Activated CD4-positive, alpha-beta T cell treated with anti-CD3 and anti-CD28 coated beads, Interleukin-2, amount 50 U/mL, for 4 hours (primary cell): Measurements from ENCODE around the gene STK4.

ENCODE experiments used
- DNase-seq, 2 experiments: peaks; one replicate each; pipeline ENCODE4 v3.0.0-alpha.2; 2020

STK4 gene

DNA sequence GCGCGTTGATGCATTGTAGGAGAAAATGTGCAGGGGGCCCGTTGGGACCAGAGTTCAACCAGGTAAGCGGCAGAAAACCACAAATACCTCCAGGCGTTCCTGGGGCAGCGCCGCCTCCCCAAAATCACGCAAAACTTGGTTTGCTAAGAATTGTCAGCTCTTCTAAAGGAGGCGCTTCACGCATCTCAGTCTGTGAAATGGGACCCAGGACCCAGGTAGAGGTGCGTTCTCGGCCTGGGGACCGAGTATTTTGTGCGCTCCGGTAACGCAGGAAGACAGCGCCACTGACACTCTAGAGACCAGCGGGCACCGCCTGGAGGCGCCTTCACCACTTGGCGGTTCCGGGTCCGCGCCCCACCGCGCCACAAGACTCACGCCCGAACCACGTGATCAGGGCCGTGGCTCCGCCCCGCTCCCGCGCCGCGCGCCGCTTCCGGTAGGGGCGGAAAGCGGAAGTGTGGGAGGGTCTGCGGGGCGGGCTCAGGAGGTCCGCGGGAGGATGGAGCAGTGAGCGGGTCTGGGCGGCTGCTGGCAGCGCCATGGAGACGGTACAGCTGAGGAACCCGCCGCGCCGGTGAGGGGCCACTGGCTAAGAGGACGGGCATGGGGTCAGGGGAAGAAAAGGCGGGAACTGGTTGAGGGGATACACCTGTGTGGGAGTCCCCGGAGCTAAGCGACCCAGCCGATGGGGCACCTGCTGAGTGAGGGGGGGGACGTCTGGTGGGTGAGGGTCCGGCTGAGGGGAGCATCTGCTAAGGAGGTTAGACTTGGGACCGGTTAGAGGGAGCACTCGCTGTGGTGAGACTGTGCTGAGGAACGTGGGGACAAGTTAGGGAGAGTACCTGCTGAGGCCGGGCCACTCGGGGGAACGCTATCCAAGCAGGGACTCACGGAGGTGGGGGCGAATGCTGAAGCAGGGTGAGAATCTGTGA, at the start of gene STK4:
STK4 (plus strand) TSS at position 483 of the 932 bp plus-strand sequence; CDS start at position 540, 57 bp downstream.
- DNase-seq = peak; percentile 91 to 92

DNA sequence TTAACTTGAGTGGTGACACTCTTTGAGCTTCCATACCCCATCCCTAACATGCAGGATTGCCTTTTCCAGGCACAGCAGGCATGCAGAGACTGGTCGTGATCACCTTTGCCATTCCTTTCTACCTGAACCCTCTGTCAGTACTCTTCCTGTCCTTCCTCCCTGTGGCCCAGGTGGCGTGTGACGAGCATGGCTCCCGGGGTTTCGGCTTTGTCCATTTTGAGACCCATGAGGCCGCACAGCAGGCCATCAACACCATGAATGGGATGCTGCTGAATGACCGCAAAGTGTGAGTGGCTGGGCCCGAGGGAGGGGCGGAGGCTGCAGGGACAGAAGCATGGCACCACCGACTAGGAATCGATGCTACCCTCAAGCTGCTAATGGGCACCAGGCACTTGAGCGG, 49.7 kb upstream of the STK4 start:
- no peak for DNase-seq

DNA sequence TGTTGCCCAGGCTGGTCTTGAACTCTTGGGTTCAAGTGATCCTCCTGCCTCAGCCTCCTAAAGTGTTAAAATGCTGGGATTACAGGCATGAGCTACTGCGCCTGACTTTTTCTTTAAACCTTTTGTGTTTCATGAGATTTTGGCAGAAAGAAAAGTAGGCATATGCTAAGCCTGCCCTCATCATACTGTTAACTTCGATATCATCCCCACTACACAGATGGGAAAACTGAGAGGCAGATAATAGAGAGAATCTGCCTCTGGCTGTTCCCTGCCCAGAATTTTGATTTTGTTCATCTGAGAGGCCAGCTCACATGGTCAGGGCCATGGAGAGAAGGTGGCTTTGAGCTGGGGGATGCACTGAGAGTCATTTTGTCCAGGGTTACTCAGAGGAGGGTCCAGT, 48.9 kb upstream of the STK4 start:
- no peak for DNase-seq

DNA sequence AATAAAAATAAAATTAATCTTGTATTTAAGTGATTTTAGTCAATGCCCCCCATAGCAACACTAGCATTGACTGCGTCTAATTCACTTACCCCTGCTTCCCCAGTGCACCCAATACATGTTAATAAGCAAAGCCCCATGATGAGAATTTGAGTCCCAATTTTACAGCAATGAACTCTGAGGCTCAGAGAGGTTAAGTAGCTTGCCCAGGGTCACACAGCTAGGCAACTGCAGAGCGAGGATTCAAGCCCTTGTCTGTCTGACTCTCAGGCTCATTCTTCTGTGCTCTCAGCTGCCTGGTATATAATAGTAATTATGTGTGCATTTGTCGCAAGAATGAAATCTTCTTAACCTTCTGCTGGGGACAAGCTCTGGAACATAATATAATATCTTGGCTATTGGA, 48.0 kb upstream of the STK4 start:
- DNase-seq = no peak

DNA sequence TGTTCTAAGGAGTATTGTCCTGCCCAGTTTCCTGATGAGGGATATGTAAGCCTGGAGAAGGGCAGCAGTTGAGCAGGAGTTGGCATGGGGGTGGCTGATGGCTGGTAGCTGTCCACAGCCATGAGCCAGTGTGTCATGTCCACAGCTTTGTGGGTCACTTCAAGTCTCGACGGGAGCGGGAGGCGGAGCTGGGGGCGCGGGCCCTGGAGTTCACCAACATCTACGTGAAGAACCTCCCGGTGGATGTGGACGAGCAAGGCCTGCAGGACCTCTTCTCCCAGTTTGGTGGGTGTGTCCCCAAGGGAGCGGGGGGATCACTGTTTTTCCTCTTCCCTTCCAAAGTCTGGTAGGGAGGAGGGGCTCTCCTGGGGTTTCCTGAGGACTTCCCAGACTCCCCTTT, 47.6 kb upstream of the STK4 start:
- DNase-seq = no peak

DNA sequence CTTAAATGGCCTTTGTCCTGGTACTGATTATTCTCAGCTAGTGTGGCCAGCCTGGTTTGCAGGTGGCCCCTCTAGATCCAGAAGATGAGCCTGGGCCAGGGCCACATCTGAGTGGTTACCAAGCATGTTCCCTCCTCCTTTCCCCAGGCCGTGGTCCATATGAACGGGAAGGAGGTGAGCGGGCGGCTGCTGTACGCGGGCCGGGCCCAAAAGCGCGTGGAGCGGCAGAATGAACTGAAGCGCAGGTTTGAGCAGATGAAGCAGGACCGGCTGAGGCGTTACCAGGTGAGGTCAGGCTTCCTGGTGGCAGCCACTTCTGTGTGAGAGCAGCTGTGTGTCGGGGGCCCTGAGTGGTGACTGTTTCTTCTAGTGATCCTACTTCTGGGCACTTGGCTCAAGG, 44.9 kb upstream of the STK4 start:
- DNase-seq = no peak

DNA sequence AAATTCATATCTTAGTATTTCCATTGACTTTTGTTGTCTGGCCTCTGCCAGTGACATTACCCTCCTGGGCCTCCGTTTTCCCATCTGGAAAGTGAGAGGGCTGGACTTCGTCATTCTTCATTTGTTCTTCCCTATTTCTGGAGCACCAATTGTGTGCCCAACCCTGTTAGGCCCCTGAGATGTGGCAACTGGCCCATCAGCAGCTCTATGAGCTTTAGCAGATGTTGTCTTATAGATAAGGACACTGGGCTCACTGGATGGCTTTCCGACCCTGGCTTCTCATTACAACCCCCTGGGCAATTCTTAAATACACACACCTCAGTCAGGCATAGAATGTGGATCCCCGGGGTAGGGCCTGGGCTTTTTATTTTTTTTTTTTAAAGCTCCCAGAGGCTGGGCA, 41.8 kb upstream of the STK4 start:
- no peak for DNase-seq

DNA sequence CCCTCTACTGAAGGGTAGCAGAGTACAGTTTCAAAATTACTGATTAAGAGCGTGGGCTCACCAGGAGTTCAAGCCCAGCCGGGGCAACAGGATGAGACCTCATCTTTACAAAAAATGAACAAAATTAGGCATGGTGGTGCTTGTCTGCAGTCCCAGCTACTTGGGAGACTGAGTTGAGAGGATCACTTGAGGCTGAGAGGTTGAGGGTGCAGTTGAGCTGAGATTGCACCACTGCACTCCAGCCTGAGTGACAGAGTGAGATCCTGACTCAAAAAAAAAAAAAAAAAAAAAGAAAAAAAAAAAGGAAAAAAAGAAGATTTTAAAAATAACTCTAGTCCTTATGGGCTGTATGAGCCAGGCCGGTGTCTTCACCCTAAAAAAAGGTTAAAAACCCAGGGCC, 37.7 kb upstream of the STK4 start:
- DNase-seq = no peak

DNA sequence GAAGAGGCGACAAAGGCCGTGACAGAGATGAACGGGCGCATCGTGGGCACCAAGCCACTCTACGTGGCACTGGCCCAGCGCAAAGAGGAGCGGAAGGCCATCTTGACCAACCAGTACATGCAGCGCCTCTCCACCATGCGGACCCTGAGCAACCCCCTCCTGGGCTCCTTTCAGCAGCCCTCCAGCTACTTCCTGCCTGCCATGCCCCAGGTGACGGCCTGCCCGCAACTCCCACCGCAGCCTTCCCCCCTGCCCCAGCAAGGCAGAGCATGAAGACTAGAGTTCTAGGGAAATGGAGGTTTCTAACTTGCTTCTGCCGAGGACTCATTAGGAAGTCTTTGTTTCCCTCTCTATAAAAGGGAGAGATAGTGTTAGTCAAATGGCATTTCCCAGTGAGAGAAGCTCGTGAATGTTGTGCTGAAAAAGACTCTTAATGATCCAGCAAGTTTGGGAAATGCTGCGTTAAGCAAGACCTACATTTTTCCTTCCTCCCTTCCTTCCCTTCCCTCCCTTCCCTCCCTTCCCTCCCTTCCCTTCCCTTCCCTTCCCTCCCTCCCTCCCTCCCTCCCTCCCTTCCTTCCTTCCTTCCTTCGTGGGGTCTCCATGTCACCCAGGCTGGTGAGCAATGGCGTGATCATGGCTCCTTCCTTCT, 35.7 kb upstream of the STK4 start:
- DNase-seq = no peak

DNA sequence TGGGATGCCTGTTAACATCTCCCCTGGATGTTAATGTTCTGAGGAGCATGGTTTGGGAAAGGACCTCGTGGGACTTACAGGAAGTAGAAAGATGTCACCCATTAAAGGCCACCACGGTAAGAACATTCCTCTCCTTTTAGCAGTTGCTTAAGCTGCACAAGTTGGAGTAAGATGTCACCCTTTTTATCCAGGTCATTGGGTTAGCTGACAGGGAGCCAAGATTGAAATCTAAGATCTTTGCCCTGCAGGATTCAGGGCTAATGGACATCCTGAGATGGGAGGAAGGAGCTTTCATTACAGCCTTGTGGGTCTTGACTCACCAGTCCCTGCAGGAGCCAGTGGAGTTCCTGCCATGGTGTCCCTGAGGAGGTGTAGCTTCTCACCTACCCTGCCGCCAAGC, 34.4 kb upstream of the STK4 start:
- DNase-seq = no peak

DNA sequence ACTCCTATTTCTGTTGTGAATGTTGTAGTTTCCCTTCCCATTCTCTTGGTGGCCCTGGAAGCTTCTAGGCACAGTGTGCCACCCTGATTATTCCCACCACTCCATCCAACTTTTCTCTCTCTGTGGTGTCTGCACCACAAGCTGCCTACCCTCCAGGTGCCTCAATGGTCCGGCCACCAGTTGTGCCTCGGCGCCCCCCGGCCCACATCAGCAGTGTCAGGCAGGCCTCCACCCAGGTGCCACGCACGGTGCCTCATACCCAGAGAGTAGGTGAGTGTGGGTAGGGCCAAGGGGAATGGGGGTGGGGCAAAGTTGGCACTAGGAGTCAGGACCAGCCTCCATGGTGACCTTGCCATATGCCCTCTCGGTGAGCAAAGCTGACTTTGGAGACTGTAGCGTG, 33.4 kb upstream of the STK4 start:
- no peak for DNase-seq

DNA sequence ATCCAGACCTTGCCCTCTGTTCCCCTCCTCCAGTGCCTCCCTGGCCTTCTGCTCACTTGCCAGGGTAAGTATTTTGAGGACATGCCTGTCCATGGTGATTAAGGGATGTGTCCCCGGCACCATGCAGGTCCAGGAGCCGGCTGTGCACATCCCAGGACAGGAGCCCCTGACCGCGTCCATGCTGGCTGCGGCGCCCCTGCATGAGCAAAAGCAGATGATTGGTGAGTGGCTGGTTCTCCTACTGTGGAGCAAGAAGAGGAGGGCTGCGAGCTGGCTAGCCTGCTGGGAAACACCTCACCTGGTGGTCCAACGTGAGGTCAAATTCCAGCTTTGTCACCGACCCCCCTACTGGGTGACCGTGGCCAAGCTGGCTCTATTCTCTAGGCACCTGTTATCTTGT, 29.8 kb upstream of the STK4 start:
- DNase-seq = no peak

DNA sequence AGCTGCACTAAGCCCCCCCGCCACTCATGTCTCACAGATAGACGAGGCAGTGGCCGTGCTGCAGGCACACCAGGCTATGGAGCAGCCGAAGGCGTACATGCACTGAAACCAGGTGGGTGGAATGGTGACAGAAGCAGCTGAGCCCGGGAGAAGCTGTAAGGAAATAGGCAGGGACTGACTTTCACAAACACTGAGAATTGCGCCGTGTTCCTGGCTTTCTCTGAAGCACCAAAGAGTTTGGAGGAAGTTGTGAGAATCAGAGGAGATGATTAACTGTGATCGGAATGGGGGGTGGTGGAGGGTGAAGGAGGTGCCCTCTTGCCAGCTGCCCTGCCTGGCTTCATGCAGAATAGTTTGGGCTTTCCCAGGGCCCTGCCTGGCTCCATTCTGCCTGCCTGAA, 27.7 kb upstream of the STK4 start:
- DNase-seq = no peak

DNA sequence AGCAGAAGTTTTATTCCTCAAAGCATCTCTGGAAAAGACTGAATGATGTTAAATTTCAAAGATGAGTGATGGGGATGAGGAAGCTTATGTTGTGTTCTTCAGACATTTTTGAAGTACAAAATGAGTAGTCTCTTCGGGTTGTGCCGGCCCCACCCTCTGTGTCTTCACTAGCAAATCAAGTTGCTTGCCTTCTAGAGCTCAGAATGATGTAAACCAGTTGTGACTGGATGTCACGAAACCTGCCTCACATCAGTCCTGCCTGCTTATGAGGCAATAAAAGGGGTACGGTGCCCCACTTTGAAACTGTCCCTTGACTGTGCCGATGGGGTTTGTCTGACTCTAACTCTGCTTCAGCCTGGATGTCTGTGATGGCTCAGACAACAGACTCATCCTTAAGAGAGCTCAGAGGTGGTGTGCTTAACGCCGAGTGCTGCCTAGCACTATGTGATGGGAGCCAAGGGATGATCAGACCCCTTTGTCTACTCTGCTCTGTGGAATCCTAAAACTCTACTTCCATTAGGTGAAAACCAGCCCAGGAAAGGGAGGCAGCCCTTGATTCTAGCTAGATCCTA, 25.1 kb upstream of the STK4 start:
- DNase-seq = no peak

DNA sequence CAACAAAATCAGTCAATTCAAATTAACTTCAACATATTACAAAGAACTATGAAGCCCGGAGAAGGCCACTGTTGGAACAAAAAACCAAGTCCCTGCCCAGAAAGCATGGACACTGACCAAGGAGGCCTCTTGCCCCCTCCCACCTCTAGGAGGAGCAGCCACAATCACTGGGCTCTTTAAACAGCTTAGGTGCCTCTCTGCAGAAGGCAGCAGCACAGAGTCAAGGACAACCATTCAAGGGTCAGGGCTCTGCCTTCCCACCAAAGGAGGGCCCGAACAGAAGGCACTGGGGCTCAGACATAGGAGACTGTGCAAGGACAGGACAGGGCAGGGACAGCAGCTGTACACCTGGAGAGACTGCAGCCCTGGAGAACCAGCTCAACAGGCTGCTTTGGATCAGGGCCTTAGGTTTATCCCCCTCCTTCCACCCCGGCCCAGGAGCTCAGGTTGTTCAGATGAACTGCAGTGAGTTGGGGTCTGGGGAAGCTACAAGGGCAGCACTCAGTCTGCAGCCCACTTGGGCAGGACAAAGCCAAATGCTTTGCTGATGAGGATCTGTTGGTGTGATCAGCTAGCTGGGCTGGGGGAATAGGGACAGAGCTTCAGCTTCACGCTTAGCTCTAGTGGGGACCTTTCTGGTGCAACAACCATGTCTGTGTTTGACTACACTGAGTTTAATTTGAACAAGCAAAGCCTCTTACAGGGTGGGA, 23.9 kb upstream of the STK4 start:
- DNase-seq = no peak

DNA sequence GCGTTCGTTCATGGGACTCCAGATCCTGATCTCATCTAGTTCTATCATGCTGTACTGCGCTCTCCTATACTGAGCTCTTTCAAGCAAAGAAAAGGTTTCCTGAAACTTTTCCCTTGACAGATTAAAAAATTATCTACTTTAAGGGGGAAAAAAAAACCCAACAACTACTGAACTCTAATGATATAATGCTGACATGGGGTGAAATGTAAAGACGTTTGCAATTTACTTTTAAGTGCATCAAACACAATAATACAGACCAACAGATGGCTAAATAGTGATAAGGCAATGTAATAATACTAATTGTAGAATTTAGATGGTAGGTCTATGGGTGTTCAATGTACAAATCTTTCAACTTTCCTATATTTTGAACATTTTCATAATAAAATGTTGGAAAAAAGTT, 22.5 kb upstream of the STK4 start:
- DNase-seq = no peak

DNA sequence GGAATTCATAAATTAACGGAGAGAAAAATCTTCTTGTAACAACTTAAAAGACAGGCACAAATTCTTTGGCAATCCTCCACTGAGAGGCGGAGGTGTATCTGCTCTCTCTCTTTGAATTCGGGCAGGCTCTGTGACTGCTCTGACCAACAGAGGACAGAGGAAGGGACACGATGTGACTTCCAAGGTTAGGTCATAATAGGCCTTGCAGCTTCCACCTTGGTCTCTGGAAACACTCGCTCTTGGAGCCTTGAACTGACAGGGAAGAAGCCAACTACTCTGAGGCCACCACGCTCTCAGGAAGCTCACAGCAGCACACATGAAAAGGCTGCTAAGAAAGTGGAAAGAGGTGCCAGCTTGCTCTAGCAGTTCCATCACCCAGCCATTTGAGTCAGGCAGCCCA, 21.1 kb upstream of the STK4 start:
- DNase-seq = no peak

DNA sequence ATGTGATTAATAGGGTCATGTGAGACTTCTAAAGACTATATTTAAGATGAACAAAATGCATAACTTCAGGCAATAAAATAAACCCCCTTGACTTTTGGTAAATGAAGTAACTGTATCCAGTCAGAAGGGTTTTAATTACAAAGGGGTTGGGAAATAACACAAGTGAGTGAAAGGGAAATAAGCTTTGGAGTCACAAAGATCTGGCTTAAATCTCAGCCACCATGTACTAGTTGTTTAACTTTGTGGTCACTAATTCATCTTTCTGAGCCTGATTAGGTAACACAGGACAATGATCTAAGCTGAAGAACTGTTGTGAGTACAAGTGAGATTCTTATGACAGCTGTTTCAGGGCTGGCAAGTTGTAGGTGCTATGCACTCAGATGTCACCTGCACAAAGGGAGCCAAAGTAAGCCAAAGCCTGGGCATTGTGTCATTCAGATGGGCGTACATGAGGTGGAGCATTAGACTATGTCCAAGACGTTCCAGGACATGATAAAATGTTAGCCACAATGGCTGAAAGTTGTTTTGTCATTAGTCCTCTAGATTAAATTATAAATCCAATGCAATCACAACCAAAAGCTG, 19.9 kb upstream of the STK4 start:
- DNase-seq = no peak

DNA sequence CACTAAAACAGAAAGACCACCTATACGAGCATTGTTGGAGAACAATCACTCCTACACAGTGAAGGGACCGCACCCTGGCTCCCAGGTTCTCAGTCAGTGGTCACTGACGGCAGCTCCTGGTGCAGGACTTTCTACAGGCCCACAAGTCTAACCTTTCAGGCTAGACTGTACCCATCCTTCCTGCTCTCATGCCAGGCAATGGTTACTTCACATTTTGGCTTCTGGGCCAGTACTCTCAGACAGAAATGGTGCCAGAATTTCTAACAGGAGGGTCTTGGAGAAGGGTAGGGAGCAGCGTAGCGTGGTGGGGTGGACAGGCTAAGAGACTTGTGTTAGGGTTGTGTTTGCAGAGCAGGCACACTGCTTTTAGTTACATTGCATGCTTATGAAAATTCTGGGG, 18.2 kb upstream of the STK4 start:
- no peak for DNase-seq

DNA sequence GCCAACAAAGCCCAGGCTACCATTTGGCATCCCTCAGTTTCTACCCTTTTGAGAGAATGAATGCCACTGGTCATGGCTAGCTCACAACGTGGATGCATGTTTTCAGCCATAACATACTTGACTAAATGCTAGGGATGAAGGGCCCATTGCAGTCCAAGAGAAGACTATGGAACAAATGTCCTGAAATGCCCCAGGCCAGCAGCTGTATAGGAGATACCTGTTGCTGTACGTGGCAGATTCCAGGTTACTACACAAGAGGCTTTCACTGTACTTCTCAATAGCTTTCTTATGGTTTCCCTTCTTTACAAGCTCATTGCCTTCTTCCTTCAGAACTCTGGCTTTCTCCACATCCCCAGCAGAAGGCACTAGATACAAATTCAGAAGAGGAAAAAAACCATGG, 17.8 kb upstream of the STK4 start:
- no peak for DNase-seq

DNA sequence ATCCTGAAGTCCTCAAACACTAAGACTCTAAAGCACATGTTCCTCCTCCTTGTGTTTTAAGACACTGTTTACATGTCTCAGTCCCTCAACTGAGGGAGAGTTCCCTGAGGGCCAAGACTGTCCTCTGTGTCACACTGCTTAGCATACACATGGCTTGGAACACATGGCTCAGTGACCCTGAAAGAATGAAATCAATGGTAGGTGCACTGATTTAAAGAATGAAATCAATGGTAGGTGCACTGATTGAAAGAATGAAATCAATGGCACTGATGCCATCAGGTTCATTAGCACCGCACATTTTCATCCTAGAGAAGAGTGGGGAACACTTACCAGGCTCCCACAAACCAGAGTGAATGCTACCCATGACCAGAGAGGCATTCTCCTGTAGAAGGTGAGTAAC, 15.9 kb upstream of the STK4 start:
- DNase-seq = no peak

DNA sequence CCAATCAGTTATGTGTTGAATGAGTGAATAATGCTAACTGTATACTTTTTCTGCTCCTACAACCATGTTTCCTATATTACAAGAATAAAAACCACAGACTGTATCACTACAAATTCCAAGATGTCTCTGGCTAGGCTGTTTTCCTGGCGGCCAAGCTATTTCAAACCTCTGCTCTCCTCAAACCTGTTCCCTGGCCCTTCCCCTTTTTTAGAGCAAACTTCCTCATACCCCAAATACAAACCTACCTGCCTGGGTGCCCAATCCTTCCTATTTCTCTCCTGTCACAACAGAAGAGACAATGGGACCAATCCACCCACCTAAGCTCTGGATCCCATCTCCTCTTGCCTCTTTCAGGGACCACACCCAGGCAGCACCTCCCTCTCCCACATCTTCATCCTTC, 13.6 kb upstream of the STK4 start:
- DNase-seq = no peak

DNA sequence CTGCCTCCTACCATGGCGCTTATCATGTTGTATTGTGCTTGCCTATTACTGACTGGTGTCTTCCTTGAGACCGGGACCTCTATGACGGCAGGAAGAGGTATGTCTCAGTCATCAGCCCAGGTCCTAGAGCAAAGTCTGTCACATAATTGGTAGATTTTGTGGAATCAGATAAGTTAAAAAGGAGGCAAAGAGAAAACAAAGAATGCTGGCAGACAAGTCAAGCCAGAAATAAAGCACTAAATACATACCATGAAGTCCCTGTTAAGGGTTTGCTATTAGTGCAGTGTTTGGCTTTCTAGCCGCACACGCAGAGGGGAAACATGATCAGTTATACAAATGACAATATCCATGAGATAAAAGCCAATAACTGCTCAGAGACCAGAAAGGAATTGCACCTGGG, 12.1 kb upstream of the STK4 start:
- no peak for DNase-seq
